ENCODE measurements around the gene TP53I13. TPM values are rescaled to one million over a fixed set of nuclear protein-coding genes. Genes with fewer than 3 reads are reported as not detected.
A peak's percentile ranks its signal among the peaks of the same experiment; 100 is the strongest.

Gene TP53I13
- total and polyA plus RNA-seq, 2 of the 13 experiments (the other 11 are each of a cell fraction or from before 2014, with no cell fraction given) = 16.9 to 25.7 TPM

DNA sequence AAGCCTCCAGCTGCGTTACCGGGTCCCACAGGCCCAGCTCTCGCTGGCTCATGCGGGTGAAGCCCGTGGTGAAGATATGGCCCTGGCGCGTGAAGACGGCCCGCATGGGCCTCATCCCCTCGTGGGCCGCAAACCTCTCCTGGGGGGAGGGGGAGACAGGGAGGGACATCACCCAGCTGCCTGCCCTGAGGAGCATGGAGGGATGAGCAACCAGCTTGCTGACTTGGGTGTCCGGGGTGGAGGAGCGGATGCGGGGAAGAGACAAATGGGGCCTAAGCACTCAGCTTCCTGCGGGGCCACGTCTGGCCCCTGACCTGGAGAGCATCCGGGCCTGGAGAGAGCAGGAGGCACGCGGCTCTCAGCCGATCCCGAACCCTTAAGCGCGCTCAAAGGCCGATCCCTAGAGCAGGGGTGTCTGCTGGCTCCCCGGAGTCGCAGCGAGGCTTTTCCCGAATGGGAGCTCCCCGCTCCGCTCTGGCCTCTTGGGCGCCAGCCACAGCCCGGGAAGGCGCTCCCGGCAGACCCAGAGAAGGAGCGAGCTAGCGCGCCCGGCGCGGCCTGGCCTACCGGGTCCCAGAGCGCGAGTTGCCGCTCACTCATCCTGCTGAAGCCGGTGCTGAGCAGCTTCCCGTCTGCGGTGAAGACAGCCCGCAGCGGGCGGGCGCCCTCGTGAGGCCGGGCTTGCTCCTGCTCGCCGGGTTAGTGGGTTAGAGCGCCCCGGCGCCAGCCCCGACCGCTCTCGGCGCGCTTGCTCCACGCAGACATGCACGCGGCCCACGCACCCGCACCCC is 49.2 kb downstream of the TP53I13 start (continued):
- TF ChIP-seq ZNF891 (CRISPR knock-in tag; IDR thresholded peaks at IDR 0.05) (no peak), PAF1 (CRISPR knock-in tag; IDR thresholded peaks at IDR 0.05) (no peak), ZNF253 (CRISPR knock-in tag; IDR thresholded peaks at IDR 0.05; ENCODE audit: borderline replicate concordance) (no peak), ZNF510 (CRISPR knock-in tag; IDR thresholded peaks at IDR 0.05; ENCODE audit: low read depth) (no peak), NFIC (IDR thresholded peaks at IDR 0.05; ENCODE audit: low read length) (no peak), ZNF34 (CRISPR knock-in tag; IDR thresholded peaks at IDR 0.05; ENCODE audit: borderline replicate concordance) (no peak), MZF1 (CRISPR knock-in tag; IDR thresholded peaks at IDR 0.05; ENCODE audit: borderline replicate concordance) (no peak), GPN1 (CRISPR knock-in tag; IDR thresholded peaks at IDR 0.05; ENCODE audit: borderline replicate concordance) (no peak), MXI1 (IDR thresholded peaks at IDR 0.05; ENCODE audit: borderline replicate concordance, low read depth, low read length) (no peak), ZMYM2 (CRISPR knock-in tag; IDR thresholded peaks at IDR 0.05) (peak; percentile 97), ZNF746 (CRISPR knock-in tag; IDR thresholded peaks at IDR 0.05) (no peak)
- TF ChIP-seq, protein P1, sequence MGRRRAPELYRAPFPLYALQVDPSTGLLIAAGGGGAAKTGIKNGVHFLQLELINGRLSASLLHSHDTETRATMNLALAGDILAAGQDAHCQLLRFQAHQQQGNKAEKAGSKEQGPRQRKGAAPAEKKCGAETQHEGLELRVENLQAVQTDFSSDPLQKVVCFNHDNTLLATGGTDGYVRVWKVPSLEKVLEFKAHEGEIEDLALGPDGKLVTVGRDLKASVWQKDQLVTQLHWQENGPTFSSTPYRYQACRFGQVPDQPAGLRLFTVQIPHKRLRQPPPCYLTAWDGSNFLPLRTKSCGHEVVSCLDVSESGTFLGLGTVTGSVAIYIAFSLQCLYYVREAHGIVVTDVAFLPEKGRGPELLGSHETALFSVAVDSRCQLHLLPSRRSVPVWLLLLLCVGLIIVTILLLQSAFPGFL (CRISPR knock-in tag; IDR thresholded peaks at IDR 0.05) = no peak
- TF ChIP-seq, protein P2, sequence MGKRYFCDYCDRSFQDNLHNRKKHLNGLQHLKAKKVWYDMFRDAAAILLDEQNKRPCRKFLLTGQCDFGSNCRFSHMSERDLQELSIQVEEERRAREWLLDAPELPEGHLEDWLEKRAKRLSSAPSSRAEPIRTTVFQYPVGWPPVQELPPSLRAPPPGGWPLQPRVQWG (CRISPR knock-in tag; IDR thresholded peaks at IDR 0.05; ENCODE audit: borderline replicate concordance, low read depth) = no peak
- TF ChIP-seq, protein P3, sequence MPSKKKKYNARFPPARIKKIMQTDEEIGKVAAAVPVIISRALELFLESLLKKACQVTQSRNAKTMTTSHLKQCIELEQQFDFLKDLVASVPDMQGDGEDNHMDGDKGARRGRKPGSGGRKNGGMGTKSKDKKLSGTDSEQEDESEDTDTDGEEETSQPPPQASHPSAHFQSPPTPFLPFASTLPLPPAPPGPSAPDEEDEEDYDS (CRISPR knock-in tag; IDR thresholded peaks at IDR 0.05) = no peak
- TF ChIP-seq, protein P4, sequence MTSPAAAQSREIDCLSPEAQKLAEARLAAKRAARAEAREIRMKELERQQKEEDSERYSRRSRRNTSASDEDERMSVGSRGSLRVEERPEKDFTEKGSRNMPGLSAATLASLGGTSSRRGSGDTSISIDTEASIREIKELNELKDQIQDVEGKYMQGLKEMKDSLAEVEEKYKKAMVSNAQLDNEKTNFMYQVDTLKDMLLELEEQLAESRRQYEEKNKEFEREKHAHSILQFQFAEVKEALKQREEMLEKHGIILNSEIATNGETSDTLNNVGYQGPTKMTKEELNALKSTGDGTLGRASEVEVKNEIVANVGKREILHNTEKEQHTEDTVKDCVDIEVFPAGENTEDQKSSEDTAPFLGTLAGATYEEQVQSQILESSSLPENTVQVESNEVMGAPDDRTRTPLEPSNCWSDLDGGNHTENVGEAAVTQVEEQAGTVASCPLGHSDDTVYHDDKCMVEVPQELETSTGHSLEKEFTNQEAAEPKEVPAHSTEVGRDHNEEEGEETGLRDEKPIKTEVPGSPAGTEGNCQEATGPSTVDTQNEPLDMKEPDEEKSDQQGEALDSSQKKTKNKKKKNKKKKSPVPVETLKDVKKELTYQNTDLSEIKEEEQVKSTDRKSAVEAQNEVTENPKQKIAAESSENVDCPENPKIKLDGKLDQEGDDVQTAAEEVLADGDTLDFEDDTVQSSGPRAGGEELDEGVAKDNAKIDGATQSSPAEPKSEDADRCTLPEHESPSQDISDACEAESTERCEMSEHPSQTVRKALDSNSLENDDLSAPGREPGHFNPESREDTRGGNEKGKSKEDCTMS (CRISPR knock-in tag; conservative IDR thresholded peaks at IDR 0.05) = no peak
- TF ChIP-seq, protein P5, sequence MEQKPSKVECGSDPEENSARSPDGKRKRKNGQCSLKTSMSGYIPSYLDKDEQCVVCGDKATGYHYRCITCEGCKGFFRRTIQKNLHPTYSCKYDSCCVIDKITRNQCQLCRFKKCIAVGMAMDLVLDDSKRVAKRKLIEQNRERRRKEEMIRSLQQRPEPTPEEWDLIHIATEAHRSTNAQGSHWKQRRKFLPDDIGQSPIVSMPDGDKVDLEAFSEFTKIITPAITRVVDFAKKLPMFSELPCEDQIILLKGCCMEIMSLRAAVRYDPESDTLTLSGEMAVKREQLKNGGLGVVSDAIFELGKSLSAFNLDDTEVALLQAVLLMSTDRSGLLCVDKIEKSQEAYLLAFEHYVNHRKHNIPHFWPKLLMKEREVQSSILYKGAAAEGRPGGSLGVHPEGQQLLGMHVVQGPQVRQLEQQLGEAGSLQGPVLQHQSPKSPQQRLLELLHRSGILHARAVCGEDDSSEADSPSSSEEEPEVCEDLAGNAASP (CRISPR knock-in tag; IDR thresholded peaks at IDR 0.05; ENCODE audit: borderline replicate concordance) = no peak
- TF ChIP-seq, protein P6, sequence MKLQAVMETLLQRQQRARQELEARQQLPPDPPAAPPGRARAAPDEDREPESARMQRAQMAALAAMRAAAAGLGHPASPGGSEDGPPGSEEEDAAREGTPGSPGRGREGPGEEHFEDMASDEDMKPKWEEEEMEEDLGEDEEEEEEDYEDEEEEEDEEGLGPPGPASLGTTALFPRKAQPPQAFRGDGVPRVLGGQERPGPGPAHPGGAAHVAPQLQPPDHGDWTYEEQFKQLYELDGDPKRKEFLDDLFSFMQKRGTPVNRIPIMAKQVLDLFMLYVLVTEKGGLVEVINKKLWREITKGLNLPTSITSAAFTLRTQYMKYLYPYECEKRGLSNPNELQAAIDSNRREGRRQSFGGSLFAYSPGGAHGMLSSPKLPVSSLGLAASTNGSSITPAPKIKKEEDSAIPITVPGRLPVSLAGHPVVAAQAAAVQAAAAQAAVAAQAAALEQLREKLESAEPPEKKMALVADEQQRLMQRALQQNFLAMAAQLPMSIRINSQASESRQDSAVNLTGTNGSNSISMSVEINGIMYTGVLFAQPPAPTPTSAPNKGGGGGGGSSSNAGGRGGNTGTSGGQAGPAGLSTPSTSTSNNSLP (IDR thresholded peaks at IDR 0.05; ENCODE audit: low read depth, low read length) = no peak

Data from HepG2 (cell line).